ENCODE measurements around the gene ACAP2. TPM values are rescaled to one million over a fixed set of nuclear protein-coding genes. Genes with fewer than 3 reads are reported as not detected.
"Not testable (repeated sequence)": the region's sequence is repeated elsewhere in the genome, so short reads cannot be mapped to it uniquely, and the experiment has no call there.

ACAP2 gene
- polyA plus RNA-seq, 4 donors, result 35.6 to 37.3 (median 36.2) TPM

DNA sequence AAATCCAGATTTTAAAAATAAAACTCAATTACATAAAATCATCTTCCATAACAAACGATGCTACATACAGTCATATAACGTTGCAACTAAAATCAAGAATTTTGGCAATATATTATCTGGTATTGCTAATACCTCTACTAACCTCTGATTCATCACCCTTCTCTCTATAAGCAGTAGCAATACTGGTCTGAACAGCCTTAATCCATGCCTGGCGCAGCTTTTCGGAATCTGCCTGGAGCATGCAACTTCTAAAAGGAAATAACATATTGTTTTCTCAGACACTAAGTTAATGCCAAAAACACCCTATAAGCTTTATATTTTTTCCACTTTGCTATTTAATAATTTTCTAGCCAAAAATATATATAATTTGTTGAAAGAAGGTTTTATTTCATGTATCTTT is 136.5 kb downstream of the ACAP2 start:
- DNase-seq (ENCODE audit: low read depth in 4 of 4, low spot score in 3 of 4), result no peak

DNA sequence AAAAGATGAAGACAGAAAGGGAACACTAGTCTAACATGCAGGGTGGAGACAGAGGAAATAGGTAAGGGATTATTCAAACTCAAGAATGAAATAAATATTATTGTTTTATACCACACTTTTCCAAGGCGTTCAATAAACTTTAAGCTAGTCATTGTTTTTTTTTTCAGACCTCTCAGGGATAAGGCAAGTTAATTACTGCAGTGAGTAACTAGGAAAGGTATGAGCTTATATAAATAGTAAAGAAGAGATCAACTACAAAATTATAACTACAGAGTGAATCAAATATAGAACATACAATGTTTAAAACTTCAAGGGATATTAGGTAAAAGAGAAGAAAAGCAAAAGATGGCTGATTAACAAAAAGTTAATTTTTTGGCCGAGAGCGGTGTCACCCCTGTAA is 140.4 kb downstream of the ACAP2 start:
- no peak for DNase-seq (ENCODE audit: low read depth in 4 of 4, low spot score in 3 of 4)

DNA sequence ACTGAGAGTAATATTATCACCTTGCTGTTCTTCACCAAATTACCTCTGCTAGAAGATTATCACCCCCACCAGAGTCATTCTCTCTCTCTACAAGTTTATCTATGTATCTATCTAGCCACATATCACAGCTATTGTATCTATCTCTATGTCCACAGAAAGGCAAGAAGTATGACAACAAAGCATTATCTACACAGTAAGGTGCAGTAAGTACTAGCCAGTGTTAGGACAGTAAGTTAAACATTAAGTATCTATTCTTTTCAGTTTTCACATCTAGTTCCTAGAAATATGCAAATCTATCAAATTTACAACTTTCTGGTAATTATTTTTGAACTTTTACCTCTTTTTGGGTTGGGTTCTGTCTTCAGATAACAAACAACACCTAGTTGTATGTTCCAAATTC is 145.4 kb downstream of the ACAP2 start:
- DNase-seq (ENCODE audit: low read depth in 4 of 4, low spot score in 3 of 4), result no peak

DNA sequence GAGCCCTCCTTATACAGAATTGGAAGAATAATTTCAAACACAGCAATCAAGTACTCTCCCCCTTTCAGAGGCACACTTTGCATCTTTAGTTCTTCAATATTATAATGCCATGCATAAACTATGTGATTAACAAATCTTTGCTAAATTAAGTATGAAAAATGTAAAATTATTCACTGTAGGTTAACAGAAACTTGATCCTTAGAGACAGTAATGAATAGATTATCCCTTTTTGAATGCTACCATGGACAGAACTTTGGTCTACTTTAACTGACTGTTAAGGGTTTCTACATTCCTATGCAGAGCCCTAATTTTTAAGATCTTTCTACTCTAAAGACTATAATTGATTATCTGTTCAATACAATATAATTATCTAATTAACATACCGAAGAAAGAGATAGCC is 146.2 kb downstream of the ACAP2 start:
- no peak for DNase-seq (ENCODE audit: low read depth in 4 of 4, low spot score in 3 of 4)

DNA sequence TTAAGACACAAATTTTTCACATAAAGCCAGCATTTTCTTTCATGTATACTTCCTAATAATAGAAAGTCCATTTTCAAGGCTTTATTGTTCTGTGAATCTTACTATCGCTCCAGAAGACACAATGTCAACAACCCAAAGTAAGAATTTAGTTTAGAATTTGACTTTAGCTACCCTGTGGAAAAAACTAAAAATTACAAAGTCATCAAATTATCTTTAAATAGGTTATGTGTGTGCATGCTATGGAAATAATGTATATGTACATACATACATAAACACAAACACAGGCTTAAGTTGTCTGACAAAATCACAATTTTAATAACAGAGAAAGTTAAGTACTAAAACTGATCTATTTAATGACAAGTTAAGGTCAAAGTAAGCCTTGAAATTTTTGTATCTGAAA is 151.7 kb downstream of the ACAP2 start:
- DNase-seq (ENCODE audit: low read depth in 4 of 4, low spot score in 3 of 4), result no peak

DNA sequence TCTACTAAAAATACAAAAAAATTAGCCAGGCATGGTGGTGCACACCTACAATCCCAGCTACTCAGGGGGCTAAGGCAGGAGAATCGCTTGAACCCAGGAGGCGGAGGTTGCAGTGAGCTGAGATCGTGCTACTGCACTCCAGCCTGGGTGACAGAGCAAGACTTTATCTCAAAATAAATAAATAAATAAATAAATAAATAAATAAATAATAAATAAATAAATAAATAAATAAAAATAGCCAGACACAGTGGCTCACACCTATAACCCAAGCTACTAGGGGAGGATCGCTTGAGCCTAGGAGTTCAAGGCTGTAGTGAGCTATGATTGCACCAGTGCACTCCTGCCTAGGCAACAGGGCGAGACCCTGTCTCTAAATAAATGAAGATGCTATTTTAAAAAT is 152.2 kb downstream of the ACAP2 start:
- DNase-seq (ENCODE audit: low read depth in 4 of 4, low spot score in 3 of 4), result not testable (repeated sequence)

DNA sequence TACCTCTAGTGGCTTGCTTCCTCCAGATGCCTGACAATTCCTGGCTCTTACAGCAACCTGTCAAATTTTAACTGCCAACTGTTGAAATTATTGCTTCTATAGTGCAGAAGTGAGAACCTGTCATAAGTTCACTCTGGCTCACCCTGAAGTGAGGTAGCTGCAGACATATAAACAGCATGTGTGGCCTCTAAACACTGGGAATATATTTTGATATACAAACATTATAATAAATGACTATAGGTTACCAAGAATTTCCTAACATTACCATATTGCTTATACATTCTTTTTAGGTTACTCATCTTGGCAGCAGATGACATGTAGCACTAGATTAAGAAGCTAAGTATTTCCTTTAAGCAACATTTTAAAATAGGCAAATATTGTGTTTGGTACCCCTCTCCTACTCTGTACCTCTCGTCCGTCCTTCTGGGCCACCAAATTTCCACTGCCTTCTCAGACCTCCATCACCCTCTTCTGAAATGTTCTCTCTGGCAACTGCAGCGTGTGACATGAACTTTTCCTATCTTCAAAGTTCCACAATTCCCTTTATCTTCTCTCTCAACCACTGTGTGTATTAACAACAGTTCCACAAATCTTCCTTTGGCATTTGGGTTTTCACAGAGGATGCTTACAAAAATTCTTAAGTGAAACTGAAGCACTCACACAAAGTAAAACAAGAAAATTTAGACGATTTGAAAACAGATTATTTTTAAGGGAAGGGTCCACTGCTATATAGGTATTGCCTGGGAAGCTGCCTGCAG is 156.5 kb downstream of the ACAP2 start:
- no peak for DNase-seq (ENCODE audit: low read depth in 4 of 4, low spot score in 3 of 4)

DNA sequence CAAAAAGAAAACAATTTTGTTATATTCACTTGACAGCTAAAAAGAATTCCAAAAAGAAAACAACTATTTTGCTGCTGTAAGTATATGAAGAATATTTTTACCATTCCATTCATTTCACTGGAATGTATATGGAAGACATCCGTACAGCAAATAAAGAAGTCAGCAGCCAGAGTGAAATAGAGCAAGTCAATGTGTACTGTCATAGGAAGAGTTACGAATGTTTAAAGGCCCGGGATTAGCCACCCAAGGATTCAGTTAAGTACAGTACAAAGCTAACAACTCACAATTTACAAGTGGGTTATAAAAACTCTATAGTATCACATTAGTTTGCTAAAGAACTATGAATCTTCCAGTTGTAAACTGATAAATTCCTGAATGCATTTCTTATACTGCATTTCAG is 157.4 kb downstream of the ACAP2 start:
- DNase-seq (ENCODE audit: low read depth in 4 of 4, low spot score in 3 of 4), result no peak

DNA sequence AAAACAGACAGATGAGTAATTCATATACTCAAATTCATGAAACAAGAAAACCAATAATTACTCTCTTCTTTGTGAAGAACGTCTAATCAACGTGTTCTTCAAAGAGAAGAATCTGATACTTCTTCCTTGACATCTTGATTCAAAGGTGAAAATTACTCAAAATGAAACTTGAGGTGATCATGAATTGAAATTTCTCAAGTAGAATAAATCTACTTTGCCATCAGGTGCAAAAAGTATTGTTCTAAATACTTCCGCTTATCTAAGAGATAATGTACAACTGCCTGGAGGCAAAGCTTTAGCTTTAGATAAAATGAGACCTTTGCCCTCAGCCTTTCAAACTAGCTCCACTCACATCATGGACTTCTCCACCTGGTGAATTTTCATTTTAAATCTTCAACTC is 158.0 kb downstream of the ACAP2 start:
- DNase-seq (ENCODE audit: low read depth in 4 of 4, low spot score in 3 of 4), result no peak

DNA sequence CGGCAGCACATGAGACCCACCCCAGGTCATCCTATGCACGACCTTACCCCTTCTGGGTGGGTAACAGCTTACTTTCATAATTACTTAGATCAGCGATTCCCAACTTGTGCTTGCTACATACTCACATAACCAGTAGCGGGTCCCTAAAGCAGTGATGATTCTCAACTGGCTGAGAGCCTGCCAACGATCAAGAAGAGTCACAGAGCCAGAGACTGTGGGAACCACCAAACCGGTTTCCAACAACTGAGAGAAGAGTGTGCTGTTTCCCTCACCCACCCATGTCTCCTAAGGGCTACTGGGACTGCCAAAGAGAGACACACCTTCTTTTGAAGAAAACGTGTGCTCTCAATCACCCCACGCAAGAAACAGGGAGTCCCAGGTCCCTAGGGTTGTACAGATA is 159.9 kb downstream of the ACAP2 start:
- no peak for DNase-seq (ENCODE audit: low read depth in 4 of 4, low spot score in 3 of 4)

DNA sequence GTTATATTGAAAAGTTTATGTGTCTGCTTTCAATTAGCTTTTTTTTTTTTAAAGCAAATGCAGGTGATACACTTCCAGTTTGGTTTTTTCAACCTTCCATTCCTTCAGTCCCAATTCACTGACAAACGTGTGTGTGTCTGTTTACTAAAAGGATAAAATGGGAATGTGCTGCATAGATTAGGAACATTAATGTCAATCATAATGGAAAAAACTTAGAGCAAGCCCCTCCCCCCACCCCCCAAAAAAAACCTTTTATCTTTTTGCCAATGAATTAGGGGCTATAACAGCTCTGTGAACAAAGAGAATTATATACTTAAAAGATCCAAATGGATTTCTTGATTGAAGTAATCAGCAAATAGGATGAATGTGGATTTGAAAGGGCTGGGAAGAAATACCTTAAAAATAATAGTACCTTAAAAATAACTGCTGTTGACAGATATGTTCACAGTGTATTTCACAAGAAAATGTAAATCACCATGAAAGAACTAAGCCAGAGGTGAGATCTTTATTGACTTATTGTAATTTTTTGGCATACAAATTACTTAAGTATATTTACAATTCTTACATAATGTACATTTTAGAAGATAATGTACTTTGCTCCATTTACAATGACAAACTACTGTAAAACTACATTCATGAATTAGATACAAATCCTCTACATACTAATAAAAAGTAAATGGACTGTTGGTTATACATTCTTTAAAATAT is 168.4 kb downstream of the ACAP2 start:
- no peak for DNase-seq (ENCODE audit: low read depth in 4 of 4, low spot score in 3 of 4)

DNA sequence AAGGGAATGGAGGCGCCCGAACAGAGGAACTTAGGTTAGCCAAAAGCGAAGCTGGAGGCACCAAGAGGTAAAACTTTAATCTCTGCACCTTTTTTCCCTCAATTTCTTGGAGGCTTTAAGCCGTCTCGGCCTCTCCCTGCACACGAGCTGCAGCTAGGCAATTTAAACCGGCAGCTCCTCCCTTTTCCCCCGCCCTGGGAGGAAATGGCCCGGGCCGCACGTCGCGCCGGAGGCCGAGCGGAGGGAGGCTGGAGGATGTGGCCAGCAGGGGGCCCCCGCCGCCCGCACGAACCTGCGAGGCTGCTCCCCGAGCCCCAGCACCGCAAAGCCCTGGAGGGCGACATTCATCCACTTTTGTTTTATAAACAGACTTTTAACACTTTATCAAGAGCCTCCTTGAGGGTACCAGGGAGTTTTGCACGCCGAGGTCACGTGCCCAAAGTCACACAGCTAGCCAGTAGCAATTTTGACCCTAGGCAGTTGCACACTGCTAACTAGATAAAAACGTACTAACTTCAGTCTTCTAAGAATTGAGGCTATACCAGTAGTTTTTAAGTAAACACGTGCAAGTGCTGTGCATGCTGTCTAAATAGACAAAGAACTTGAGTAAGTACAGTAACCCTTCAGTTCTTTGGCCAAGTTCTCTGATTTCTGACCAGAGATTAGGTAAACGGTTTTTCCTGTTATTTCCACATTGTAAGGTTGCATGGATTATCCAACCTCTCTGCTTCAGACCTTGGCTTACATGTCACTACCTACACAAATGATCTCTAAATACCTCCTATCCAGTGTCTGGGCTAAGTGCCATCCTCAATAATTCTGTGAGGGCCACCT is 171.2 kb downstream of the ACAP2 start:
- peak; percentile 71 to 77 (median 75) for DNase-seq (ENCODE audit: low read depth in 4 of 4, low spot score in 3 of 4)

DNA sequence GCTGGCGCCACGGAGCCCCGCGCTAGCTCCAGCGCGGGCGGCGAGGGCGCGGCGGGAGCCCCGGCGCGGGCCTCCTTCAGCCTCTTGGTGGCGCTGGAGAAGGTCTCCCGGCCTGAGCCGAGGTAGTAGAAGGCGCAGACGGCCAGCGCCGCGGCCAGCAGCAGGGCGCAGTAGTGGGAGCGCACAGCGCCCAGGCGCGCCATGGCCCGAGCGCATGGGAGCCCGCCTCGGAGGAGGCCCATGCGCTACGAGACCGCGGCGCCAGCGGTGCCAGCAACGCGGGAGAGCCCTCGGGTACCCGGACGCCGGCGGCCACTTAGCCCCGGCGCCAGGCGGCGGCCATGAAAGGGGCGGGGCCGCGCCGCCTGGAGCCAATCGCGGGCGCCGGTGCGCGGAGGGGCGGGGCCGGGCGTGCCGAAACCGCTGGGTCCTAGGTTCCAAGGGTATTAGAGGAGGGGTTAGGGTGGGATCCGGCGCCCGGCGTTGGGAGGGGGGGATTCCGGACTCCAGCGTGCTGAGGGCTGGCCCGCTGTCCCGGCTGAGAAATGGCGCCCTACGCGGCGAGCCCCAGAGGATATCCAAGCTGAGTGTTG is 171.9 kb downstream of the ACAP2 start, which contains the start of gene XXYLT1:
XXYLT1 (minus strand) TSS at position 343 of the 593 bp plus-strand sequence; CDS start at position 242, 101 bp downstream.
- DNase-seq (ENCODE audit: low read depth in 4 of 4, low spot score in 3 of 4), result peak; percentile 77 to 79 (median 78)

DNA sequence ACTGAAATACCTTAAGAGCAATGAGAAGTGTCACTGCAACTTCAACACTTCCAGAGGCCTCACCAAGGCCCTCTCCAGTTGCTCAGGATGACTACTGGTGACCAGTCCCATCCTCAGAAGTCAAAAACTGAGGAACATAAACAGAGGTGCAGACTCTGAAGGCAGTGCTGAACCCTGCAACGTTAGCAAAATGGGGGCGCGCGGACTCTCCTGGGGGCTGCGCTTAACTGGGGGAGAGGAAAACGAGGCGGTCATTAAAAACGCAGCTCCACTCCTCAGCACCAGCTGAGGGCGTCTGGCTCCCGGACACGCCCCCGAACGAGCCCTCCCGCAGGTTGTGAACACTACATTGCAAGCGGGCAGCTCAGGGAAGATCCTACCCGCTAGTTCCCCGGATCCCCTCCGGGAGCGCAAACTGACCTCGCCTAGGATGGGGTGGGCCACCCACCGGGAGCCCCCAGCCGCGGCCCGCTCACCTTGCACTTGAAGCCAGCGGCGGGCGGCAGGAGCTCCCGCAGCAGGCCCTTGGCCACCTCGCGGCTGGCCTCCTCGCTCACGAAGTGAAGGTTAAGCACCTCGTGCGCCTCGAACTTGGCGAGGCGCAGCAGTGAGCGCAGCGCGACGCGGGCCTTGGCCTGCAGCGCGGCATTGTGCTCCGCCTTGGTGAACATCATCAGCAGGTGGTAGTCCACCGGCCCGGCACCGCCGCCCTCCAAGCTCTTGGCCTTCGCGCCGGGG is 172.6 kb downstream of the ACAP2 start:
- DNase-seq (ENCODE audit: low read depth in 4 of 4, low spot score in 3 of 4), result no peak

DNA sequence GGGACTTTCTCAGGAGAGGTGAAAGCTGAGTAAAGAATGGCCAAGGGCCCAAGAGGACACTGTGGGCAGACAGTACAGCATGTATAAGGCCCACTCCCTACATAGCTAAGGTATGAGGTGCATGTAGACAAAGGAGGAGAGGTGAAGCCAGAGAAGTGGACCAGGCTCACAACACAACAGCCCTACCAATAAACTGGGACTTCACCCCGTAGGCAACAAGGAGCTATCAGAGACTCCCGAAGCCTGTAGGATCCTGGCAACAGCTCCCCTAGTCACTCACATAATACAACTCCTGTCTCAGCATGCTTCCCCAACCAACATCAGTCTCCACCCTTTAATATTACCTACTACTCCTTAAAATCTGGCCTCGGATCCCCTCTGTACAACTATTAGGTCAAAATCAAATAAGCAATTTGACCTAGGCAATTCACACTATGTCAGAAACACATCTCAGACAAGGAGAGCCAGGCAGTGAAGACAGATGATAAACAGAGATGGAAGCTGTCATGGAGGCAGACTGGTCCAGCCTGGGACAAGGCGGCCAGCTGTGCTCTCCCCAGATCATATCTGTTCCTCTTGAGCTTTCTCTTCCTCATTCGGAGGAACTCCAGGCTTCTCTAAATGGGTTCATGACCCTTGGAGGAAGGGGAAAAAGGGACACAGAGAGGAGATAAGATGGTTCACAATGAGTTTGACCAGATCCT is 173.3 kb downstream of the ACAP2 start:
- no peak for DNase-seq (ENCODE audit: low read depth in 4 of 4, low spot score in 3 of 4)

DNA sequence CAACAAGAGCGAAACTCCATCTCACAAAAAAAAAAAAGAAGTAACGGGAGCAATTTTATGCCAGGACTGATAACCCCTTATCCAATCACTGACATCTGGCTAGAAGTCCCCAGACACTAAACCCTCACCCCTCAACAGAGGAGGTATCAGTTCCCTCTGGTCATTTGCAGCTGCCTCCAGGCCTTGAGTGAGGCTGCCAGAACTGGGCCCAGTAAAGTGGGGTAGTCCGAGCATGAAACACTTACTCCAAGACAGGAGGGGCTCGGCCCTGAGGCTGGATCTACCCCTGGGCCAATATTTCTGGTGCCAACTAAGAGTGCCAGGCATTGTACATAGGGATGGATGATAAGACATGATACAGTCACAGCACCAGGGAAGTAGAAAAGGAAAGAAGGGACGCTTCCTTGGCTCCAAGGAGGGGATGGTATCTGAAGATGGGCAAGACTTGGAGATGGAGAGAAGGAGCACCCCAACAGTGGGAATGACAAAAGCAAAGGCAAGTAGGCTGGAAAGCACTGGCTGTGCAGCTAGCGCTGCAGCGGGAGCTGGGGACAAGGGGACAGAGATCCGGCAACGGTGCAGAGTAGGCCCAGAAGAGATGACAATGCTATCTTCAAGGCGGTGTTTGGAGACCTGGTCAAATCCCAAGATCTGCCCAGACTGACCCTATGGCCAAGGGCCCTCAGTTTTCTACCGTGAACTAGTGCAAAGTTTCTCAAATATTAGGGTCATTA is 174.1 kb downstream of the ACAP2 start:
- no peak for DNase-seq (ENCODE audit: low read depth in 4 of 4, low spot score in 3 of 4)

DNA sequence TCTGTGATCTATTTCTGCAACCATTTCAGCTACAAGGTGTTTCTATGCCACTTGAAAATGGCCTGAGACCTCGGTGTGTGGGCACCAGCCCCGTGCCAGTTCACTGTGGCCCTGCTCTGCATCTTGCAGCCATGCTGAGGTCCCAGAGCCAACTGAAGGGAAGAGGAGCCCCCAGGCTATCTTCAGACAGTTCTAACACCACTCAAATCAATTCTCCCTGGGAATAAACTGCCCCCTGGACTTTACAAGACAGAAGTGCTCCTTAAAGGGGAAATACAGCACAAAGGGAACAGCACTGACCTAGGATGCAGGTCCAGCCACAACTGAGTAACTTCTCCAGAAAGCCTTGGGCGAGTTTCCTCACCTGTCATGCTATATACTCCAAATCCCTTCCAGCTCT is 175.7 kb downstream of the ACAP2 start:
- DNase-seq (ENCODE audit: low read depth in 4 of 4, low spot score in 3 of 4), result no peak

DNA sequence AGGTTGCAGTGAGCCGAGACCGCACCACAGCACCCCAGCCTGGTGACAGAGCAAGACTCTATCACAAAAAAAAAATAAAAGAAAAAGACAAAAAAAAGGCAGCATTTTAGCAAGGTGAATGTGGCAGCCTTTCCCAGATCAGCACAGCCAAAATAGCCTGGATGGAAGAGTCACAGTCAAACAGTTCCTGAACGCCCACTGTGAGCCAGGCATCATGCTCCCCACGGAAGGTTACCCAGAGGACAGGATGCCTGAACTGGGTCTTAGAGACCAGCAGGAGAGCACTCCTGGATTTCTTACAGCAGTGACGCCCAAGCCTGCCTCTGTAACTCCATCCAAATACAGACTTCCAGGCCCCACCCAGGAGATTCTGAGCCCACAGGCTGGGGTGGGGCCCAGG is 176.4 kb downstream of the ACAP2 start:
- DNase-seq (ENCODE audit: low read depth in 4 of 4, low spot score in 3 of 4), result no peak
